Hippocampal formation (tissue), 2 donors: ENCODE measurements around the gene GLIS2.
A peak's percentile ranks its signal among the peaks of the same experiment; 100 is the strongest.

Experiments
- DNase-seq, 2 donors: peaks; one replicate each; lab custom pipeline; 2025; lab: John Stamatoyannopoulos, UW

Gene GLIS2

DNA sequence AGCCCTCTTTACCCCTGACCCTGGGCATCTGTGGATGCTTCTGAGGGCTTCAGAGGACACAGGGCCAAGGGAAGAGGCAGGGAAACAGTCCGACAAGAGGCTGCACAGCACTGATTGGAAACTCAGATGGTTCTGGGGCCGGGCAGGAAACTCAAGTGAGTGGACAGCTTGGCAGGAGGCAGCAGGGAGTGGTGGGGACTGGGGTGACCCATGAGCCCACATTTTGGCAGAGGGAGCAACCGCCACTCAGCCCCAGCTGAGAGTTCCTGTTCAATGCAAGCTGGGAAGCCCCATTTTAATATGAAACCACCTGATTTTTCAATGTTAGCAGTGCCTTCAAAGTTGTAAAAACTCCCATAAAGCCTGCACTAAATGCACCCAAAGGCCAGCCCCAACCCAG, 54.3 kb downstream of the GLIS2 start:
- no peak for DNase-seq

DNA sequence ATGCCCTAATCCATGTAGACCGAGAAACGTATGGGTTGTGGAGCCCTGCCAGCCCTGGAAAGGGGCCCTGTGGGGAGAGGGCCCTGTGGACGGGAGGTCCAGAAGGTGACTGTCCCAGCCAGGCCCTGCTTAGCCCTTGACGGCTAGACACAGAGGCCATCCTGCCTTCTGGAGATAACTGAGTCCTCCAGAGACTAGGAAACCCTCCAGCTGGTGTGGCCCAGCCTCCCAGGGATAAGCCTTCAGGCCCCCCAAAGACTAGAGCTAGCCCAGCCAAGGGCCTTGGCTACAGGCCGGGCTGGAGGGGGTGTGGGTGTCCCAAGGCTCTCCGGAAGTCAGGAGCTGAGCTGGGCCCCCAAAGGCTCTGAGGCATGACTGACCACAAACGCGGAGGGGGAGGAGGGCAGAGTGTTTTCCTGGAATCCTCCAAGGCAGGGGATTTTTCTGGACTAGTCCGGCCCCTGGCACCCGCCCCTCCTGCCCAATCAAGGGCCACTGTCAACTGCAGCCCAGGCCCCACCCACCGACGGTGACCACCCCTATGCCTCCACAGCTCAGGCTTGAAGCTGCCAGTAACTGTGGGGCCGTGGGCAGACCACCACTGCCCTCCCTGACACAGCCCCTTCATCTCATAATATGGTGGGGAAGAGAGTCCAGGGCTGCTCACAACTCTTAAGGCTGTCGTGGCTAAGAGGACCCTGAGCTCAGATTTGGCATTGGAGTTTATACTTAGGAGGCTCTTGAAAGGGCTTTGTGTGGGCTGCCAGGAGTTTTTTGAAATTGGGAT, 54.9 kb downstream of the GLIS2 start:
- DNase-seq: peak in 1 of 2 donors; percentile 24

GRCh38 chr16:4371357-4372000, 55.6 kb downstream of the GLIS2 start, which contains the start of gene VASN:
TSS of gene VASN (plus strand) at chr16:4371848. CDS start at chr16:4380878, 9,030 bp downstream.
- peak; percentile 28 to 48 for DNase-seq

GRCh38 chr16:4372001-4372577, 56.2 kb downstream of the GLIS2 start:
- DNase-seq: no peak

- peak in 1 of 2 donors; percentile 38 for DNase-seq
Measured at GRCh38 chr16:4372578-4373355, 56.9 kb downstream of the GLIS2 start.

DNA sequence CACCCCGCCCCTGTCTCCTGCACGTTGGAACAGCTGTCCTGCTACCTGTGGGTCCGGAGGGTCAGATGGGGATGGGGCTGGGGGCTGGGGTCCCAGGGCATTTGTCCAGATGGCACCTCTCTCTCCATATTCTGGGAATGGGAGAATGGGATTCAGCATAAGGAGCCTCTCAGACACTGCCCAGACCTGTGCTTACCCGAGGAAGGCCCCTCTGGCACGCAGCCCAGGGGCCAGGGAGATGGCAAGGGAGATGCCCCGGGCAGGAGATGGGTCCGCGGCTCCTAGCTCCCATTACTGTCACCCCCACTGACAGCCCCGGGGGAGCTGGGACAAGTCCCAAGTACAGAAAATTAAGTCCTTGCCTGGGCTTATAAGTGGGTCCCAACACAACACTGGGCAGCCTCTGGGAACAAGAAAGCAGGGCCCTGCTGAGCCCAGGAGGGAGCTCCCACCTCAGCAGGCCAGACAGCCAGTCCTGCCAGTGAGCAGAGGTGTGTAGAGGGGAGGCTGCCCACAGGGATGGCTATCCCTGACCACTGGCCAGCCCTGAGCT, 57.6 kb downstream of the GLIS2 start:
- no peak for DNase-seq

- DNase-seq: peak; percentile 17 to 31
Measured at GRCh38 chr16:4373909-4374742, 58.3 kb downstream of the GLIS2 start.

DNA sequence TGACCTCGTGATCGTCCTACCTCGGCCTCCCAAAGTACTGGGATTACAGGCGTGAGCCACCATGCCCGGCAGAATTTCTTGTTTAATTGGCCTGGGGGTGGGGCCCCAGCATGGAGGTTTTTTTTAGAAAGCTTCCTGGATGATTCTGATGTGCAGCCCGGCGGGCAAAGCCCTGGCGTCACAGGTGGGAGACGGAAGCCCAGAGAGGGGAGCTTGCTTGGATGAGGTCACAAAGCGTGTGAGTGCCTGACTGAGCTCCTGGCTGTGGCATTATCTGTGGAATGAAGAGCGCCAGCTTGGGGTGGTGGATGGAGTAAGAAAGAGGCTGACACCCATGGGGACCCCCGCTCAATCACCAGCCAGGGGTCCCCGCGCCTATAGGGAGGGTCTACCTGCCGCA, 59.9 kb downstream of the GLIS2 start:
- DNase-seq: no peak

DNA sequence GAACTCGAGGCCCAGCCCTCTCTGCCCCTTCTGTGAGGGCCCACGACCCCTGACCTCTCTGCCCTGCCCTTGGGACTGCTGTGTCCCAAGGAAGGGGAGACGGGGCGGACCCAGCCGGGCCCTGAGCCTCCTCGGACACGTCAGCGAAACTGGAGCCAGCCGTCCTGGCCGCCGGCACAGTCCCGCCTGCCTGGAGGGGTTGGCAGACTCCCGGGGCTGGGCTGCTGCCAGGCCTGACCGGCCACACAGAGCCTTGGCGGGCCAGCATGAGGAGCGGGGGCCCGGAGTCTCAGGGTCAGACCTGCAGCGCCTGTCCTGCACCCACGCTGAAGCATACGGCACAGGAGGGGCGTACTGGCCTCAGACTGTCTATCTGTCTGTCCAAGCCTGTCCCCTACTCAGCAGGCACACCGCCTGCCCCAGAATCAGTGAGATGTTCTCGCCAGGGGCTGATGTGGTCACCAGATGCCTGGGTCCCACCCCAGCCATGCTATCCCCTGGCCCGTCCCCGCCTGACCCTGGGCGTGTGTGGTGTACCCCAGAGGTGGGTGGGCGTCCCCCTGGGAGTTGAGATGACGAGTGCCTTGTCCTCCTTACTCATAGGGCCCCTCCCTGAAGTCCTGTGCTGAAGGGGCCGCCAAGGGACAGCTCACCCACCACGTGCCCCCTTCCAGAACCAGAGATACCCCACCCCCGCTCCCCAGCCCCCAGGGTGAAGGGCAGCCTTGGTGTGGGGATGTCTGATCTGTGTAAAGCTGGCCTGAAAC, 60.4 kb downstream of the GLIS2 start:
- peak; percentile 57 to 78 for DNase-seq

DNA sequence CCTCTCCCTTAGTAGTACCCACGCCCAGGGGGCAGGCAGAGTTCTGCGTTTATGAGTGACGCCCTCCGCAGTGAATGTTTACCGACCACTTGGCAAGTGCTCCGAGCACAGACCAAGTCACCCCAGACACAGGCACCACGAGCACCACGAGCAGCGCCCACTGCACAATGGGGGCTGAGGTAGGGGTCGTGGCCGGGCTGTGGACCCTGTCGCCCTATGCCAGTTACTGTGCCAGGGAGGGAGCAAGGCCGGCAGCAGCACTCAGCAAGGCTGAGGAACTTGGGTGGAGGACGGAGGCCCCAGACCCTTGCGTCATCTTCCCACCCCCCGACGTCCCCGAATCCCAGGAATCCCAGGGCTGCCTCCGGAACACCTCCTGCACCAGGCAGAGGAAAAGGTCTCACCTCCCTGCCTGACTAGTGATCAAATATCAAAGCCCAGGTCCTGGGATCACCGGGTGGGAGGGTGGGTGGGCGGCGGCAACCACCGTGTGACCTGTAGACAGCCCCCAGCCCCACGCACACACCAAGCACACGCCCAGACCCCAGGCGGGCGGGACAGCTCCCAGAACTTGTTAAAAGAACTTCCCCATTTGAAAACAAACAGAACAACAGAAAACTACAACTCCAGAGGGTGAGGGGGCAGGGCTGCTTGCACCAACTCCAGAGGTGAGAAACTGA, 61.2 kb downstream of the GLIS2 start:
- DNase-seq: no peak

- peak in 1 of 2 donors; percentile 17 for DNase-seq
Measured at GRCh38 chr16:4377573-4378154, 61.8 kb downstream of the GLIS2 start.

GRCh38 chr16:4378161-4378666, 62.3 kb downstream of the GLIS2 start:
- DNase-seq: no peak

- no peak for DNase-seq
Measured at GRCh38 chr16:4378999-4379690, 63.3 kb downstream of the GLIS2 start.

DNA sequence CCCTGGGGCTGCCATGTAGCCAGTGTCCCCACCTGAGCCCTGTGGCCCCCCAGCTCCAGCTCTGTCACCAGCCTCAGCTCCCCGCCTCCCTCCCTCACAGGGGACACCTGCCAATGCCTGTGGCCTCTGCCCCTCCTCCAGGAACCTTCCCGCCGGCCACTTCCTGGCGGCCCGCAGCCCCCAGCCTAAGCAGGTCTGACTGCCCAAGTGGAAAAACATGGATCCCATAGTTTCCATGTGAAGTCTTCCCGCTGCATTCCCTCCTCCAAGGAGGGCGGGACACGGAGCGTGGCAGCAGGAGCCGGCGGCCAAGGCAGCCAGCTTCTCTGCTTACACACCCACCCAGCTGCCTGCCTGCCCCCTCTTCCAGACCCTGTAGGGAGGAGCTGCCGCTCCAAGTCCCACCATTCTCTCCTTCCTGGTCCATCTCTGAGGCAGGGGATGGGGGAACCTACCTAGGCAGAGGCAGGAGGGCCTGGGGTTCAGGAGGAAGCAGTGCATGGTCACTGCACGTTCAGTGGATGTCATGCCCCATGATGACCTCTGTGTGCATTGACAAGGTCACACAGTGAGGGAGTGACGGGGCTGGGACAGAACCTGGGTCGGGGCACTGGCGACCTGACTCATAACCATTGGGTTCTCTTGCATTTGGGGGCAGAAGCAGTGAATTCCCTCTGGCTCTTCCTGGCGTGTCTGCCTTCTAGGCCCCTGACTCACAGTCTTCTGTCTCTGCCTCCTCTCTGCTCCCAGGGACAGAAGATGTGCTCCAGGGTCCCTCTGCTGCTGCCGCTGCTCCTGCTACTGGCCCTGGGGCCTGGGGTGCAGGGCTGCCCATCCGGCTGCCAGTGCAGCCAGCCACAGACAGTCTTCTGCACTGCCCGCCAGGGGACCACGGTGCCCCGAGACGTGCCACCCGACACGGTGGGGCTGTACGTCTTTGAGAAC, 64.5 kb downstream of the GLIS2 start:
- no peak for DNase-seq

GRCh38 chr16:4381072-4381934, 65.4 kb downstream of the GLIS2 start:
- peak in 1 of 2 donors; percentile 55 for DNase-seq
